Mononuclear cell (primary cell): ENCODE data around the gene CIDEC. TPM values are rescaled to one million over a fixed set of nuclear protein-coding genes. Genes with fewer than 3 reads are reported as not detected.
"Not testable (repeated sequence)": the region's sequence is repeated elsewhere in the genome, so short reads cannot be mapped to it uniquely, and the experiment has no call there.

Experiments used
- H3K27me3 ChIP-seq: 2 replicates; pipeline ENCODE4 v1.6.0; 2011; ENCODE audit warnings: low read length, control low read depth; ENCODE audit not compliant: insufficient read depth
- H3K4me1 ChIP-seq: 2 replicates; pipeline ENCODE4 v1.5.1; 2011; ENCODE audit warnings: mild to moderate bottlenecking, low read length, control low read depth; ENCODE audit not compliant: insufficient read depth
- H3K4me3 ChIP-seq: 2 replicates; pipeline ENCODE4 v1.5.1; 2011; ENCODE audit warnings: mild to moderate bottlenecking, low read length, moderate library complexity
- H3K9me3 ChIP-seq: 2 replicates; pipeline ENCODE4 v1.5.1; 2011; ENCODE audit warnings: low read depth, mild to moderate bottlenecking, control low read depth, low read length
- total RNA-seq: library from RNA; depleted of rRNA; stranded (reverse); fragments of >200 nt; gene quantifications from one replicate; pipeline ENCODE4 v1.2.3, GENCODE V29; 2012

Gene CIDEC
- total RNA-seq, 1 donor, result not detected

GRCh38 chr3:9851383-9851782 is 28.7 kb downstream of the CIDEC start:
- H3K4me3 ChIP-seq, H3K9me3 ChIP-seq, H3K4me1 ChIP-seq, H3K27me3 ChIP-seq: not testable (repeated sequence)

- not testable (repeated sequence) for H3K27me3 ChIP-seq, H3K4me3 ChIP-seq, H3K9me3 ChIP-seq
- H3K4me1 ChIP-seq, result peaks cover 13% of the 10 kb centered on the region
Observed at GRCh38 chr3:9848860-9849259, 31.2 kb downstream of the CIDEC start.

- H3K4me3 ChIP-seq, H3K9me3 ChIP-seq, H3K27me3 ChIP-seq: not testable (repeated sequence)
- peaks cover 19% of the 10 kb centered on the region for H3K4me1 ChIP-seq
Observed at GRCh38 chr3:9847870-9848269, 32.2 kb downstream of the CIDEC start.

GRCh38 chr3:9846931-9847488 is 33.0 kb downstream of the CIDEC start:
- H3K4me1 ChIP-seq, result peaks cover 28% of the 10 kb centered on the region
- H3K9me3 ChIP-seq, result no peaks in the 10 kb centered on the region
- H3K4me3 ChIP-seq, result no peak overlapping the region
- no peaks in the 10 kb centered on the region for H3K27me3 ChIP-seq

- Histone ChIP-seq H3K4me3 (no peak overlapping the region), H3K4me1 (peaks cover 28% of the 10 kb centered on the region), H3K9me3 (no peaks in the 10 kb centered on the region), H3K27me3 (no peaks in the 10 kb centered on the region)
Observed at GRCh38 chr3:9846231-9846630, 33.8 kb downstream of the CIDEC start.

GRCh38 chr3:9843715-9844438 is 36.2 kb downstream of the CIDEC start, which contains the start of gene RPUSD3:
TSS of gene RPUSD3 (minus strand) at chr3:9844008. CDS start at chr3:9843990, 18 bp downstream.
- no peaks in the 10 kb centered on the region for H3K27me3 ChIP-seq
- no peaks in the 10 kb centered on the region for H3K9me3 ChIP-seq
- H3K4me1 ChIP-seq, result peaks cover 28% of the 10 kb centered on the region
- peak within 1 kb of the TSS; percentile 70 for H3K4me3 ChIP-seq

- Histone ChIP-seq H3K9me3 (no peaks in the 10 kb centered on the region), H3K4me3 (no peak overlapping the region), H3K4me1 (peaks cover 38% of the 10 kb centered on the region), H3K27me3 (no peaks in the 10 kb centered on the region)
Observed at GRCh38 chr3:9841015-9841414, 39.0 kb downstream of the CIDEC start.

GRCh38 chr3:9838856-9839255 is 41.2 kb downstream of the CIDEC start:
- Histone ChIP-seq H3K4me1 (peaks cover 25% of the 10 kb centered on the region), H3K4me3 (no peak overlapping the region), H3K9me3 (no peaks in the 10 kb centered on the region), H3K27me3 (no peaks in the 10 kb centered on the region)

GRCh38 chr3:9837701-9838582 is 42.1 kb downstream of the CIDEC start:
- no peaks in the 10 kb centered on the region for H3K27me3 ChIP-seq
- H3K4me3 ChIP-seq, result no peak overlapping the region
- peaks cover 20% of the 10 kb centered on the region for H3K4me1 ChIP-seq
- H3K9me3 ChIP-seq, result no peaks in the 10 kb centered on the region

GRCh38 chr3:9834520-9835380 is 45.3 kb downstream of the CIDEC start:
- Histone ChIP-seq H3K27me3 (no peaks in the 10 kb centered on the region), H3K4me1 (peaks cover 11% of the 10 kb centered on the region), H3K9me3 (no peaks in the 10 kb centered on the region), H3K4me3 (no peak overlapping the region)

- no peaks in the 10 kb centered on the region for H3K27me3 ChIP-seq
- no peak overlapping the region for H3K4me3 ChIP-seq
- peaks cover 4% of the 10 kb centered on the region for H3K4me1 ChIP-seq
- no peaks in the 10 kb centered on the region for H3K9me3 ChIP-seq
Observed at GRCh38 chr3:9833078-9833477, 47.0 kb downstream of the CIDEC start.

GRCh38 chr3:9831253-9831652 is 48.8 kb downstream of the CIDEC start:
- H3K9me3 ChIP-seq, result no peaks in the 10 kb centered on the region
- no peak overlapping the region for H3K4me3 ChIP-seq
- no peaks in the 10 kb centered on the region for H3K4me1 ChIP-seq
- H3K27me3 ChIP-seq, result no peaks in the 10 kb centered on the region

GRCh38 chr3:9828801-9829755 is 51.0 kb downstream of the CIDEC start:
- H3K4me1 ChIP-seq, result no peaks in the 10 kb centered on the region
- no peaks in the 10 kb centered on the region for H3K27me3 ChIP-seq
- no peak overlapping the region for H3K4me3 ChIP-seq
- no peaks in the 10 kb centered on the region for H3K9me3 ChIP-seq
